ENCODE results near the gene ENO1.

Gene ENO1

GRCh38 chr1:8870616-8871538 is 7.6 kb downstream of the ENO1 start:
- DNase-seq (ENCODE audit: low read depth in 3 of 3), result no peak

DNA sequence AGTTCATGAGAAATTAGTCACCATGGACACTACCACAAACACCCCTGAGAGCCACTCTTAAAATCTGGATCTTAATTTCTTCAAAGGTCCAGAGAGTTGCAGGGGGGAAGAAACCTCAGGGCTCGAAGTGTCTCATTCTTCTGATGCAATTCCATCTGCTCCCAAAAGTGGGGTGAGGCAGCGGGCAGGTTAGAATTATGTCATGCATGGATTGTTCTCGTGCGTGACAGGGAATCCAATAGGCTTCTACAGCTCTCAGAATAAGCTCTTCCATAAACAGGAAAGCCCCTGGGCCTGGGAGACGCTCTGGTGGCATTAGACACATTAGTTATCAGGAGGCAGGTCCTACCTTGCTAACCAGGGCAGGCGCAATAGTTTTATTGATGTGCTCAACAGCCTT is 8.4 kb downstream of the ENO1 start:
- DNase-seq (ENCODE audit: low read depth in 3 of 3), result no peak

DNA sequence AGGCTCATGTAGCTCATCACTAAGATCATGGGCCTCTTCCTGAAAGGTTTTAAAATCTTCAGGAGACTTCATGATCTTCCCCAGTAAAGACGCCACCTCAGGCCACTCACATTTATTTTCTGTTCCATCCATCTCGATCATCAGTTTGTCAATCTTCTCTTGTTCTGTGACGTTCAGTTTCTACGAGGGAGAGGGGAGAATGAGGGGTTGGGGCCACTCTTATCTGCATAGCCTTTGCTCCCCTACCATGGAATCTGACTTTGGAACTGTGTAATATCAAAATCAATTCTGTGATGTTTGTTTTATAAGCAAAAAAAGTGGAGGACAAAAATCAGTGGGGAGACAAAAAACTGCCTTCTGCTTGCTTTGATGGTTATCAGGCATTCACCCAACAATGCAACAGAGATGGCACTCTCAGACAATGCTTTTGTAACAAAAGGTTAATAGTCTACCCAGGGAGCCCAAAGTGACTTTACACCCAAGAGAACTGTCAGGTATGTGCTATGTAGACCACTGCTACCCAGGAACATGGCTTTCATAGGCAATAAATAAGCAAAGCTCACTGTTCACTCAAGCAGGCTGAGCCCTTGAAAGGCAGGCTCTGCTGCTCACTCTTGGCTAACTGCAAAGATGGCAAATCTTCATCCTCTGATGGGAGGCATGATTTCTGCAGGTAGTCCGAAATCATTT is 10.5 kb downstream of the ENO1 start:
- no peak for DNase-seq (ENCODE audit: low read depth in 3 of 3)

GRCh38 chr1:8866792-8867415 is 11.6 kb downstream of the ENO1 start:
- peak in 1 of 3 donors; percentile 59 for DNase-seq (ENCODE audit: low read depth in 3 of 3)

GRCh38 chr1:8866173-8866791 is 12.2 kb downstream of the ENO1 start:
- no peak for DNase-seq (ENCODE audit: low read depth in 3 of 3)

DNA sequence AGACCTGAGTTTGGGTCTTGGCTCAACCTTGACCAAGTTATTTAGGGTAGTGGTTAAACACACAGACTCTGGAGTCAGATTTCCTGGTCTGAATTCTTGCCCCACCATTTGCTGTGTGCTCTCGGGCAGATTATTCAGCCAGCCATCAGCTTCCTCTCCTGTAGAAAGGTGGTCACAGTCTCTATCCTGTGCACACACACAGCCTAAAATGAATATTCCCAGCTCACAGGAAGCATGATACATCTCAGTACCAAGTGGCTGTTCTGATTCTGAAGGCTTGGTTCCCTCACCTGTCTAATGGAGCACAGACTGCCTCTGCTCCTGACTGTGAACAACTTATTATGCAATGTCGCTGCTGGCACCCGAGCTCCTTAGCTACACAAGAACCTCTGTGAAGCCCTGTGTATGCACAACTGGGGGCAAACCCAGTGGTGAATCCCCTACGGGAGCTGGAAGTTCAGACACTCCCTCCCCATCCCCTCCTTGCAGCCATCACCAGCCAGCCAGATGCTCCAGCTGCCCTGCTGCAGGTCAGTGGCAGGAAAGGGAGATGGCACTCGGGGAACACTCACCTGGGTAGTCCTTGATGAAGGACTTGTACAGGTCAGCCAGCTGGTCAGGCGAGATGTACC is 13.7 kb downstream of the ENO1 start:
- DNase-seq (ENCODE audit: low read depth in 3 of 3), result no peak

GRCh38 chr1:8863794-8864233 is 14.7 kb downstream of the ENO1 start:
- DNase-seq (ENCODE audit: low read depth in 3 of 3), result no peak

DNA sequence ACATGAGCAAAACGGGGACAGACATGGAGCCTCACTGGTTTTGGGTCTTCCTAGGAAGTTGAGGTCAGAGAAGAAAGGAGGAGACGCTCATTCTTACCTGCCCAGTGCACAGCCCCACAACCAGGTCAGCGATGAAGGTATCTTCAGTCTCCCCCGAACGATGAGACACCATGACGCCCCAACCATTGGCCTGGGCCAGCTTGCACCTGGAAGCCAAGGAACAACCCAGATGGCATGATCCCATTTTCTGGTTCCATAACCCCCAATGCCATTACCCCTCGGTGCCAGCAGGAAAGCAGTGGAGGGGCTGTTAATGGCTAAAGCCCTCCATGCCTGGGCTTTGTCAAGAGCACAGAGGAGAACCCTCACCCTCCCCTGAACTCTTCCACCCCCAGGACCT is 15.3 kb downstream of the ENO1 start:
- no peak for DNase-seq (ENCODE audit: low read depth in 3 of 3)

- no peak for DNase-seq (ENCODE audit: low read depth in 3 of 3)
Measured at GRCh38 chr1:8862528-8862927, 16.0 kb downstream of the ENO1 start.

DNA sequence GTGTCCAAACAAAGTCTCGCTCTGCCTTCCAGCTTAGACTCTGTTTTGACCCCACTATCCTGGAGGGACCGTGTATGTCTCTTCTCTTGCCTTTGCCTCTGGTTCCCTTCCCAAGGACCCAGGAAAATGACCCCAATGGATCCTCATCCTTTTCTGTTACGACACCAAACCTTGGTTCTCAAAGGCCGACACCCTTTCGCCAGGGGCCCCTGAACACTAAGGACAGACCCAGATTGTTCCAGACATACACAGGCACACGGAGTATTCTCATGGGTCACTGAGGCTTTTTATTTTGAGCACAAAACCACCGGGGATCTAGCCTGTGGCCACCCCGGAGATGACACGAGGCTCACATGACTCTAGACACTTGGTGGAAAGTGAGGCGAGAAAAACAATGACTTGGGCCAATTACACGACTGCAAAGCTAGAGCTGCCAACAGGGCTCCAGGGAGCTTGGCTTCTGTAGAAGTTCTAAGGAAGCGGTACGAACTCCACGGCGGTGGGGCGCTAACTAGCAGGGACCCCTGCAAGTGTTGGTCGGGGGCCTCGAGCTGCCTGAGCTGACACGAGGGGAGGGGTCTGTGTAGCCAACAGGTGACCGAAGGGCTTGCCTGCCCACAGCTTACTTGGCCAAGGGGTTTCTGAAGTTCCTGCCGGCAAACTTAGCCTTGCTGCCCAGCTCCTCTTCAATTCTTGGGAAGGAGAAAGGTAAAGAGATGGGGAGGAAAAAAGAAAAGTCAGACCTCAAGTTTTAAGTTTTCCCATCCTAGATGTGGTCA is 17.6 kb downstream of the ENO1 start:
- DNase-seq (ENCODE audit: low read depth in 3 of 3), result no peak

DNA sequence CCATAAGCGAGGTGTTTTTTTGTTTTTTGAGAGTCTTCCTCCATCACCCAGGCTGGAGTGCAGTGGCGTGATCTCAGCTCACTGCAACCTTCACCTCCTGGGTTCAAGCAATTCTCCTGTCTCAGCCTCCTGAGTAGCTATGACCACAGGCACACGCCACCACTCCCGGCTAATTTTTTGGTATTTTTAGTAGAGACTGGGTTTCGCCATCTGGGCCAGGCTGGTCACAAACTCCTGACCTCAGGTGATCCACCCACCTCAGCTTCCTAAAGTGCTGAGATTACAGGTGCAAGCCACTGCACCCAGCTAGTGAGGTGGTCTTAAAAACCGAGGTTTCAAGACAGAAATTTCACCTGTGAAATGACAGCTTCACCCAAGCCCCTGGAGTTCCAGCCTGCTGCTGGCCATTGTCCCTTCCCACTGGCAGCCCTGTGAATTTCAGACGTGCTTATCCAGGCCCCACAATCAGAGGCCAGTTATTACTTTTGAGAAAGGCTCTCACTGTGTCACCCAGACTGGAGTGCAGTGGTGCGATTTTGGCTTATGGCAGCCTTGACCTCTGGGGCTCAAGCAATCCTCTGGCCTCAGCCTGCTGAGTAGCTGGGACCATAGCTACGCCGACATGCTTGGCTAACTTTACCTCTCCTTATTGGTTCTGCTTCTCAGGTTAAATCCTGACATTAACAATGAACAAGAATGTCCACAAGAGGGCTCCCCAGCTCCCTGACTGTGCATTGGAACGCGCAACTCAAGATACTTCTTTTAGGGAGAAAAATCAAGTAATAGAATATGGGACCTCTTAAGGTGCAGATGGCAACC is 19.4 kb downstream of the ENO1 start:
- no peak for DNase-seq (ENCODE audit: low read depth in 3 of 3)

GRCh38 chr1:8858112-8858668 is 20.3 kb downstream of the ENO1 start:
- DNase-seq (ENCODE audit: low read depth in 3 of 3), result no peak

GRCh38 chr1:8856689-8857412 is 21.6 kb downstream of the ENO1 start:
- no peak for DNase-seq (ENCODE audit: low read depth in 3 of 3)

DNA sequence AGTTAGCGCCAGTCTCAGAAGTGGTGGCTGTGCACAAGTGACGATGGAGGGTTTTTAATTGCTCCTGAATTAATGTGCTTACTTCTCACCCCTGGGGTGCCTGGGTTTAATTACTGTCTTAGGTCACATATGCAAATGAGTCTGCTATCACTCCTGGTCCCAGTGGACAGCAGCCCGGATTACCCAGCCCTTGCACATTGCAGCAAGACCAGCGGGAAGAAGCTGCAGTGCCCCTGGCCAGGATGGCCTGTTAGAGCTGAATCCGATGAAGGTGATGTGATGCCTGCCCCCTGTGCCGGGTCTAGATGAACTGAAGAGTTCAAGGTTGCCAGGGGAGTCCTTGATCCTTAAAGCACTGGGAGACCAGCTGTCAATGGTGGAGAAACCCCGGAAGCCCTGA is 24.2 kb downstream of the ENO1 start:
- DNase-seq (ENCODE audit: low read depth in 3 of 3), result no peak

- no peak for DNase-seq (ENCODE audit: low read depth in 3 of 3)
Measured at GRCh38 chr1:8851060-8851459, 27.4 kb downstream of the ENO1 start.

DNA sequence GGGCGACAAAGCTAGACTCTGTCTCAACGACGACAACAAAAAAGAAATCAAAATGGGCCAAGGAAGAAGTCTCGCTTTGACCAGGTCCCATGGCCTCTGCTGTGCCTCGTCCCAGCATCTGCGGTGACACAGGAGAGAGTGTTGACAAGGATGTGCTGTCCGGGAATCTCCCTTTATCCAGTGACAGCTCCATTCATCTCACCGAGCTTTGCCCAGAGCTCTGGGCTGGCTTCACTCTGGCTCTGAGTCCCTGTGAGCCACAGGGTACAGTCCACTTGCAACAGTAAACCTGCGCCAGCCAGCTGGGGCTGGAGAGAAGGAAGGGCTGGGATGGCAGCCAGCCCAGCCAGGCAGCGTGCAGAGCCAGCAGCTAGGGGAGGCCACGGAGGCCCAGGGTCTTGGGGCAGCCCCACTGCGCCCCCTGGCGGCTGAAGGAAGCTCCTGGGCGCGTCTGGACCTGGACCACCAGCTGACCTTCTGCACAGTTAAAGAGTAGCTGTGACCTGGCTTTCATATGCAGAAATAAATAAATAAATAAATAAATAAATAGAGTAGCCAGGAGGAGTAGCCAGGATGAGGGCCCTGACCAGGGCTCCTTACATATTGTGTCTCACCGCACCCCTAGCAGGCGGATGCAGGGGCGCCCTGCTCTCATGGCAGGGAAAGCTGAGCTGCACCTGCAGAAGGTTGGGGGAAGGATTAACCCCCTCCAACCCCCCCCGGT is 29.7 kb downstream of the ENO1 start:
- DNase-seq (ENCODE audit: low read depth in 3 of 3), result peak; percentile 60 to 77 (median 64)

- no peak for DNase-seq (ENCODE audit: low read depth in 3 of 3)
Measured at GRCh38 chr1:8847990-8848389, 30.5 kb downstream of the ENO1 start.

- no peak for DNase-seq (ENCODE audit: low read depth in 3 of 3)
Measured at GRCh38 chr1:8846263-8846662, 32.2 kb downstream of the ENO1 start.
